GM23338 (cell line): ENCODE data around the gene EVI5L. TPM values are rescaled to one million over a fixed set of nuclear protein-coding genes. Genes with fewer than 3 reads are reported as not detected.

Experiments used
- CREB1 ChIP-seq: fragments of 250-450 bp; sonication (Bioruptor Pico); IDR thresholded peaks from 2 replicates; pipeline ENCODE4 v1.5.0; 2020; ENCODE audit warnings: low read depth, mild to moderate bottlenecking, moderate library complexity
- CTCF ChIP-seq, 2 experiments: fragments of 200-600 bp in 1 of 2; sonication (generic) in 1 of 2; conservative IDR thresholded peaks; 2 replicates each; pipeline versions ENCODE4 v1.5.1 to v1.6.1; 2016 to 2017; ENCODE audit warnings: antibody characterized with exemption in 2 of 2, low read depth in 2 of 2, mild to moderate bottlenecking in 2 of 2, moderate library complexity in 1 of 2
- ETS1 ChIP-seq: IDR thresholded peaks from 2 replicates; pipeline ENCODE4 v1.6.1; 2016; ENCODE audit warnings: antibody characterized with exemption
- EZH2phosphoT487 ChIP-seq: fragments of 200-600 bp; sonication (generic); IDR thresholded peaks from one replicate; pipeline ENCODE4 v1.8.1; 2018; ENCODE audit warnings: antibody characterized with exemption; ENCODE audit not compliant: unreplicated experiment
- NANOG ChIP-seq: IDR thresholded peaks from 2 replicates; pipeline ENCODE4 v1.6.1; 2016; ENCODE audit warnings: antibody characterized with exemption, borderline replicate concordance
- ZNF331 ChIP-seq: fragments of 250-450 bp; sonication (Bioruptor Pico); IDR thresholded peaks from 2 replicates; pipeline ENCODE4 v1.5.0; 2020; ENCODE audit warnings: low read depth, mild to moderate bottlenecking, moderate library complexity
- ZNF462 ChIP-seq: fragments of 250-450 bp; sonication (Bioruptor Pico); IDR thresholded peaks from 2 replicates; pipeline ENCODE4 v1.5.0; 2020; ENCODE audit warnings: mild to moderate bottlenecking, moderate library complexity
- polyA plus RNA-seq: library from polyadenylated mRNA; unstranded; fragments of >200 nt; fragmentation: Nextera tagmentation; extraction: Ambion mirVana; gene quantifications from 2 replicates; pipeline ENCODE4 v1.2.1, GENCODE V29; 2016
- total RNA-seq: library from RNA; depleted of rRNA; stranded (reverse); fragments of >200 nt; shearing (Covaris generic); gene quantifications from 2 replicates; pipeline ENCODE4 v1.2.3, GENCODE V29; 2014

Gene EVI5L
- total and polyA plus RNA-seq, 2 experiments from 2014 or later: 4.5 to 16.2 TPM

DNA sequence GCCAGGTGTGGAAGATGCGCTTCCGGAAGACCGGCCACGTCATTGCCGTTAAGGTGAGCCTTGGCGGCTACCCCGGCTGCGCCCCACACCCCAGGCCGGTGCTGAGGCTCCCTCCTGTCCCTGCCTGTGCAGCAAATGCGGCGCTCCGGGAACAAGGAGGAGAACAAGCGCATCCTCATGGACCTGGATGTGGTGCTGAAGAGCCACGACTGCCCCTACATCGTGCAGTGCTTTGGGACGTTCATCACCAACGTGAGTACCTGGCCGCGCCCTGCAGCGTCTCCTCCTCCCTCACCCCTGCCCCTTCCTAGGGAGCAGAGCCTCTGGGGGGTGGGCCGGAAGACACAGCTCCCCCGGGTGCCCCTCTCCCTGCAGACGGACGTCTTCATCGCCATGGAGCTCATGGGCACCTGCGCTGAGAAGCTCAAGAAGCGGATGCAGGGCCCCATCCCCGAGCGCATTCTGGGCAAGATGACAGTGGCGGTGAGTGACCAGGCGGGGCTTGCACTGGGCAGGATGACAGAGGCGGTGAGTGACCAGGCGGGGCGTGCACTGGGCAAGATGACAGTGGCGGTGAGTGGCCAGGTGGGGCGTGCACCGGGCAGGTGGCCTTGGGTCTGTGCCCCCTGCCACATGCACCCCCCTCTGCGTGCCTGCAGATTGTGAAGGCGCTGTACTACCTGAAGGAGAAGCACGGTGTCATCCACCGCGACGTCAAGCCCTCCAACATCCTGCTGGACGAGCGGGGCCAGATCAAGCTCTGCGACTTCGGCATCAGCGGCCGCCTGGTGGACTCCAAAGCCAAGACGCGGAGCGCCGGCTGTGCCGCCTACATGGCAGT is 80.5 kb downstream of the EVI5L start (continued):
- TF ChIP-seq ZNF462 (CRISPR knock-in tag) (no peak), NANOG (no peak), CTCF (conservative IDR thresholded peaks at IDR 0.05; ENCODE audit: low read depth in 2 of 2) (no peak), EZH2phosphoT487 (no peak), CREB1 (CRISPR knock-in tag) (no peak), ZNF331 (CRISPR knock-in tag) (no peak), ETS1 (no peak)
